A549 (cell line): ENCODE results near the gene FBXL20. TPM values are rescaled to one million over a fixed set of nuclear protein-coding genes. Genes with fewer than 3 reads are reported as not detected.

Source experiments
- ATAC-seq, 2 experiments: fragments of 200-7000 bp in 1 of 2; fragments of >200 bp in 1 of 2; cut with Nextera tagmentation in 1 of 2; cut with Tn5 transposase in 1 of 2; 3 replicates each; pipeline versions ENCODE4 v1.8.0 to v1.9.1; 2018 to 2020; ENCODE audit warnings: mild to moderate bottlenecking in 1 of 2, moderate library complexity in 1 of 2
- CTCF ChIA-PET: fragments of 300-600 bp; sonication (Branson Sonifier 250); formaldehyde crosslinking; extraction: SDS; loops from one replicate; lab custom pipeline; 2021; ENCODE audit warnings: antibody characterized with exemption, inconsistent platforms; lab: Yijun Ruan, JAX
- POLR2A ChIA-PET: fragments of 350-600 bp; formaldehyde crosslinking; extraction: SDS; loops from one replicate; lab custom pipeline; 2021; ENCODE audit warnings: antibody characterized with exemption, inconsistent platforms; lab: Yijun Ruan, JAX
- DNase-seq, 2 experiments: peaks; one replicate each; pipeline versions ENCODE4 v3.0.0 to v3.0.0-alpha.2; 2011 to 2016; ENCODE audit warnings: low read depth in 1 of 2, low spot score in 1 of 2
- FAIRE-seq: peaks from 2 replicates; lab custom pipeline; 2011; peaks lifted over from hg19 to GRCh38; lab: Jason Lieb, UNC
- H3K27ac ChIP-seq, 2 experiments: fragments of >200 bp; sonication (Bioruptor Twin); formaldehyde crosslinking; 3 replicates each; pipeline ENCODE4 v1.5.1; 2016 to 2017
- H3K4me1 ChIP-seq: fragments of >200 bp; sonication (Bioruptor Twin); formaldehyde crosslinking; 3 replicates; pipeline ENCODE4 v1.6.1; 2016
- H3K4me2 ChIP-seq: fragments of >200 bp; sonication (Bioruptor Twin); formaldehyde crosslinking; 3 replicates; pipeline ENCODE4 v1.6.1; 2016
- H3K4me3 ChIP-seq: fragments of >200 bp; sonication (Bioruptor Twin); formaldehyde crosslinking; 3 replicates; pipeline ENCODE4 v1.5.1; 2016
- H3K9me3 ChIP-seq: fragments of >200 bp; sonication (Bioruptor Twin); formaldehyde crosslinking; 3 replicates; pipeline ENCODE4 v1.6.1; 2016
- EHF ChIP-seq: fragments of 250-450 bp; sonication (Bioruptor Pico); IDR thresholded peaks from 2 replicates; pipeline ENCODE4 v1.5.0; 2020; ENCODE audit warnings: mild to moderate bottlenecking
- EHMT2 ChIP-seq: fragments of 200-600 bp; sonication (generic); IDR thresholded peaks from 2 replicates; pipeline ENCODE4 v1.6.1; 2016; ENCODE audit warnings: antibody characterized with exemption, low read depth, mild to moderate bottlenecking, moderate library complexity
- EP300 ChIP-seq, 2 experiments: fragments of >200 bp; sonication (Bioruptor Twin); formaldehyde crosslinking; IDR thresholded peaks; 2 replicates in 1 of 2; 3 replicates in 1 of 2; pipeline ENCODE4 v1.6.1; 2016 to 2017
- FOSL2 ChIP-seq, 2 experiments: fragments of 450-650 bp in 1 of 2; fragments of >200 bp in 1 of 2; sonication (Bioruptor Twin) in 1 of 2; formaldehyde crosslinking; IDR thresholded peaks; 2 replicates each; pipeline versions ENCODE4 v1.5.0 to v1.6.1; 2016 to 2020; ENCODE audit warnings: mild to moderate bottlenecking in 1 of 2, moderate library complexity in 1 of 2
- FOXS1 ChIP-seq: fragments of 250-450 bp; sonication (Bioruptor Pico); IDR thresholded peaks from 2 replicates; pipeline ENCODE4 v1.5.0; 2020; ENCODE audit warnings: mild to moderate bottlenecking, moderate library complexity
- KDM1A ChIP-seq: fragments of 200-600 bp; sonication (generic); IDR thresholded peaks from 2 replicates; pipeline ENCODE4 v1.6.1; 2016; ENCODE audit warnings: low read depth, mild to moderate bottlenecking
- KDM5A ChIP-seq: fragments of 200-600 bp; sonication (generic); IDR thresholded peaks from 2 replicates; pipeline ENCODE4 v1.6.1; 2016; ENCODE audit warnings: antibody characterized with exemption, mild to moderate bottlenecking
- MAFK ChIP-seq: fragments of 450-650 bp; IDR thresholded peaks from 2 replicates; pipeline ENCODE4 v1.6.1; 2014; ENCODE audit not compliant: partially characterized antibody
- NFE2L2 ChIP-seq: fragments of 150-350 bp; conservative IDR thresholded peaks from 2 replicates; pipeline ENCODE4 v1.6.1; 2014; ENCODE audit warnings: low read length
- RFX5 ChIP-seq: fragments of 450-650 bp; IDR thresholded peaks from 2 replicates; pipeline ENCODE4 v1.7.1; 2014; ENCODE audit warnings: antibody characterized with exemption, mild to moderate bottlenecking, moderate library complexity
- SMC3 ChIP-seq: fragments of >200 bp; sonication (Bioruptor Twin); formaldehyde crosslinking; IDR thresholded peaks from 3 replicates; pipeline ENCODE4 v1.6.1; 2018; ENCODE audit warnings: inconsistent platforms
- SREBF2 ChIP-seq: fragments of 450-650 bp; IDR thresholded peaks from 2 replicates; pipeline ENCODE4 v1.6.1; 2014; ENCODE audit warnings: mild to moderate bottlenecking, moderate library complexity
- ZFP36 ChIP-seq: fragments of 450-650 bp; IDR thresholded peaks from 2 replicates; pipeline ENCODE4 v1.6.1; 2014; ENCODE audit warnings: borderline replicate concordance; ENCODE audit not compliant: partially characterized antibody
- WGBS: methylation state at CpG from one replicate; pipeline ENCODE4 v1.1.6; 2017; ENCODE audit errors: missing lambda C conversion rate; 5-methylcytosine and 5-hydroxymethylcytosine counted together
- polyA plus RNA-seq, 4 experiments: library from polyadenylated mRNA; depleted of rRNA in 3 of 4; stranded (reverse); fragments of >200 nt; fragmentation: RNase III in 1 of 4; extraction: RNeasy Plus Mini Kit Qiagen cat#74134 plus additional on column Dnase treatment in 1 of 4; gene quantifications; 2 replicates in 3 of 4; 3 replicates in 1 of 4; pipeline ENCODE4 v1.2.3, GENCODE V29; 2011 to 2017
- TF ChIP-seq, protein P1 (sequence below): fragments of 250-450 bp; sonication (Bioruptor Pico); IDR thresholded peaks from 2 replicates; pipeline ENCODE4 v1.5.0; 2021; ENCODE audit warnings: mild to moderate bottlenecking, moderate library complexity, borderline replicate concordance
- TF ChIP-seq, protein P2 (sequence below): fragments of 150-350 bp; IDR thresholded peaks from 2 replicates; pipeline ENCODE4 v1.6.1; 2014; ENCODE audit warnings: low read depth, mild to moderate bottlenecking, low read length

Gene FBXL20
- polyA plus RNA-seq, 2 of the 4 experiments (the other 2 are of a cell fraction): 5.7 to 6.7 TPM

DNA sequence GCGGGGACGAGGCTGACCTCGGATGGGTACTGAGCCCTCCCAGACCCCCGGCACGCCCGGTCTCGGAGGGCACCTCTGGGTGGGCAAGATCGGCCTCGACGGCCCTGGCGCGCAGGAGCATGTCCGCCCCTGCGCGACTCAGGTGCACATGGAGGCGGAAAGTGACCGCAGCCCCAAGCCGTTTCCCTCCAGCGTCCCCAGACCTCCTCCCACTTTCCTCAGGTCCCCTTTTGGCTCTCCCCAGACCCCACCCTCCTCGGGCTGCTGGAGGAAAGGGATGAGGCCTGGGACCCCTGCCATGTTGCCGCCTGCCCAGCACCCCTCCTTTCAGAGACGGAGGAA lies 191.4 kb downstream of the FBXL20 start:
- ChIA-PET POLR2A (interaction anchor here (2.4 kb wide), 1 partner anchor 10 kb away, joined by 16 read pairs; the partner anchor contains the start of gene RPL19), CTCF (interaction anchor here (1.4 to 31.5 kb wide), 5 partner anchors 9 to 337 kb away, joined by 3 to 1140 read pairs (median 9); no protein-coding TSS in a partner anchor)
- no peak for FAIRE-seq
- no peak for DNase-seq
- Histone ChIP-seq H3K4me3 (peak overlapping the region; percentile 25; the same call in 2 of the 3 replicates), H3K27ac (peak overlapping the region; percentile 64 to 73; a peak in 4 of 6 replicates), H3K4me2 (peak overlapping the region; percentile 72), H3K9me3 (no peaks in the 10 kb centered on the region), H3K4me1 (peaks cover 34% of the 10 kb centered on the region)
- WGBS: 74% methylated on average over 19 of the region's 22 CpGs
- TF ChIP-seq SREBF2 (no peak), RFX5 (no peak), KDM5A (no peak), EHMT2 (no peak), EP300 (IDR thresholded peaks at IDR 0.05) (no peak), KDM1A (no peak), EHF (no peak), FOXS1 (CRISPR knock-in tag) (no peak), ZFP36 (no peak)
- TF ChIP-seq, protein P1, sequence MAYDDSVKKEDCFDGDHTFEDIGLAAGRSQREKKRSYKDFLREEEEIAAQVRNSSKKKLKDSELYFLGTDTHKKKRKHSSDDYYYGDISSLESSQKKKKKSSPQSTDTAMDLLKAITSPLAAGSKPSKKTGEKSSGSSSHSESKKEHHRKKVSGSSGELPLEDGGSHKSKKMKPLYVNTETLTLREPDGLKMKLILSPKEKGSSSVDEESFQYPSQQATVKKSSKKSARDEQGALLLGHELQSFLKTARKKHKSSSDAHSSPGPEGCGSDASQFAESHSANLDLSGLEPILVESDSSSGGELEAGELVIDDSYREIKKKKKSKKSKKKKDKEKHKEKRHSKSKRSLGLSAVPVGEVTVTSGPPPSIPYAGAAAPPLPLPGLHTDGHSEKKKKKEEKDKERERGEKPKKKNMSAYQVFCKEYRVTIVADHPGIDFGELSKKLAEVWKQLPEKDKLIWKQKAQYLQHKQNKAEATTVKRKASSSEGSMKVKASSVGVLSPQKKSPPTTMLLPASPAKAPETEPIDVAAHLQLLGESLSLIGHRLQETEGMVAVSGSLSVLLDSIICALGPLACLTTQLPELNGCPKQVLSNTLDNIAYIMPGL (CRISPR knock-in tag): no peak
- ATAC-seq: no peak

DNA sequence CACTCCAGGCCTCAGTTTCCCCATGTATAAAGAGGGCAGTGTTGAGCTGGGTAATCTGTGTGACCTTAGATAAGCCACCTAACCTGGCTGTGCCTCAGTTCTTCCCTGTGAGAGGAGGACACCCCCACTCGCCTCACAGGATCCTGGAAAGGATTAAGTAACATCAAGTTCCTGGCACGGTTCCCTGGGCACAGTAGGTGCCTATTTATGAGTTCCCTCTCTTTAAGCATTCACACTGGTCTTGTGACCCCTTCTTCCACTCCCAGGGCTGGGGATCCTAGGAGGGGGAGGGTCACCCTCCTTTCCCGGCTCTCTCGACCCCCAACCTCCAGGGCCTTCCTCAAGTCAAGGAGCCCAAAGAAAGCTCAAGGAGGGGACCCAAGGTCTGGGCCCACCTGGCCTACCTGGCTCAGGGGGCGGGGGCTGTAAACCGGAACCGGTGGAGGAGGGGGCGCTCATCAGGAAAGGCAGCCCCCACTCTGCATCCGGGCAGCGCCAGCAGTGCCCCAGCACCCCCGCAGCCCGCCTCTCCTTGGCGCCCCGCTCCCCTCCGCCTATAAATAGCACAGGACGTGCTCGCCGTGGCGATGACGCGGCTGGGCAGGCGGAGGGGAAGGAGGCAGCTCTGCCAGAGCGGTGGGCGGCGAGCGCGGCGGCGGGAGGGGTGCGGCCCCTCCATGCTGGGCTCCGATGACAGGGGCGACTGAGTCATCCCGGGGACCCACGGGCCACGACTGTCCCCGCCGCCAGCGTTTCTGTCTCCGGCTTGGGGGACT lies 191.9 kb downstream of the FBXL20 start:
- Histone ChIP-seq H3K4me1 (peaks cover 34% of the 10 kb centered on the region), H3K27ac (peak overlapping the region; percentile 64 to 73; a peak in 4 of 6 replicates), H3K4me2 (peak overlapping the region; percentile 72), H3K9me3 (no peaks in the 10 kb centered on the region), H3K4me3 (peak overlapping the region; percentile 25; the same call in 2 of the 3 replicates)
- no peak for ATAC-seq
- no peak for TF ChIP-seq SMC3
- TF ChIP-seq NFE2L2: no peak
- no peak for TF ChIP-seq MAFK
- no peak for TF ChIP-seq FOSL2 (IDR thresholded peaks at IDR 0.05)
- peak; percentile 41; the same call in 1 of the 2 replicates for TF ChIP-seq FOSL2 (CRISPR knock-in tag; IDR thresholded peaks at IDR 0.05)
- TF ChIP-seq, protein P2, sequence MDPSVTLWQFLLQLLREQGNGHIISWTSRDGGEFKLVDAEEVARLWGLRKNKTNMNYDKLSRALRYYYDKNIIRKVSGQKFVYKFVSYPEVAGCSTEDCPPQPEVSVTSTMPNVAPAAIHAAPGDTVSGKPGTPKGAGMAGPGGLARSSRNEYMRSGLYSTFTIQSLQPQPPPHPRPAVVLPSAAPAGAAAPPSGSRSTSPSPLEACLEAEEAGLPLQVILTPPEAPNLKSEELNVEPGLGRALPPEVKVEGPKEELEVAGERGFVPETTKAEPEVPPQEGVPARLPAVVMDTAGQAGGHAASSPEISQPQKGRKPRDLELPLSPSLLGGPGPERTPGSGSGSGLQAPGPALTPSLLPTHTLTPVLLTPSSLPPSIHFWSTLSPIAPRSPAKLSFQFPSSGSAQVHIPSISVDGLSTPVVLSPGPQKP: no peak
- WGBS: 34% methylated on average over 33 of the region's 39 CpGs
- DNase-seq: no peak
- CTCF ChIA-PET: interaction anchor here (1.4 to 31.5 kb wide), 6 partner anchors 10 to 413 kb away, joined by 4 to 1140 read pairs (median 26); partner anchors contain the start of gene RPL19
- POLR2A ChIA-PET: interaction anchor here (0.6 to 2.4 kb wide), 2 partner anchors 10 to 173 kb away, joined by 9 to 16 read pairs; partner anchors contain the start of gene RPL19
- FAIRE-seq: no peak

DNA sequence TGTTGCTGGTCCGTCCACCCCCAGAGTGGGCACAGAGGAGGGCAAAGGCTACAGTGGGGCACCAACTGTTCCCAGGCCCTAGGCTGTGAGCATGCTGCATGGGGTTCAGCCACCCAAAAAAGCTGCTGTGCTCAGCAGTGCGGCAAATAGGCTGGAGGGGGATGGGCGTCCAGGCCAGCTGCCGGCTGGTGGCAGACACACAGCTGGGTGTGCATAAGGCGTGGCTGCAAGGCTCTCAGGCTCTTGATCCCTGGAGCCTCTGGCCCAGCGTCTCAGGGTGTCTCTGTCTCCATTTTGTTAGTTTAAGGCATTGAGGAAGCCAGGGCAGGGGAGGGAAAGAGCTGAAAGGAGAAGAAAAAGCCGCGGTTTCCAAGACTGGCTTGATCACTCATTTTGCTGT lies 192.5 kb downstream of the FBXL20 start:
- 48% methylated on average over 8 of the region's 8 CpGs for WGBS
- Histone ChIP-seq H3K27ac (peak overlapping the region; percentile 64 to 73; a peak in 3 of 6 replicates), H3K4me3 (no peak overlapping the region), H3K4me2 (peak overlapping the region; percentile 72)
- POLR2A ChIA-PET: interaction anchor here (0.6 to 2.4 kb wide), 3 partner anchors 9 to 357 kb away, joined by 3 to 16 read pairs (median 9); partner anchors contain the start of gene RPL19
- ATAC-seq: peak; percentile 11 to 23; a peak in 4 of 6 replicates
- CTCF ChIA-PET: interaction anchor here (1.4 to 31.5 kb wide), 8 partner anchors 9 to 414 kb away, joined by 4 to 1140 read pairs (median 7); partner anchors contain the start of gene RPL19
- no peak for FAIRE-seq
- peak; percentile 31 for TF ChIP-seq MAFK
- no peak for TF ChIP-seq SREBF2
- TF ChIP-seq, all 56 proteins: peak for 1
- no peaks in the 10 kb centered on the region for H3K9me3 ChIP-seq
- DNase-seq: peak in 1 of 2 experiments; percentile 54
- peaks cover 30% of the 10 kb centered on the region for H3K4me1 ChIP-seq
